COLO668 (cell line): ENCODE measurements around the gene CEP350.
"Not testable (repeated sequence)": the region's sequence is repeated elsewhere in the genome, so short reads cannot be mapped to it uniquely, and the experiment has no call there.

Experiments used
- DNase-seq: peaks from one replicate; lab custom pipeline; 2025; ENCODE audit not compliant: unreplicated experiment; lab: John Stamatoyannopoulos, UW

The CEP350 gene

DNA sequence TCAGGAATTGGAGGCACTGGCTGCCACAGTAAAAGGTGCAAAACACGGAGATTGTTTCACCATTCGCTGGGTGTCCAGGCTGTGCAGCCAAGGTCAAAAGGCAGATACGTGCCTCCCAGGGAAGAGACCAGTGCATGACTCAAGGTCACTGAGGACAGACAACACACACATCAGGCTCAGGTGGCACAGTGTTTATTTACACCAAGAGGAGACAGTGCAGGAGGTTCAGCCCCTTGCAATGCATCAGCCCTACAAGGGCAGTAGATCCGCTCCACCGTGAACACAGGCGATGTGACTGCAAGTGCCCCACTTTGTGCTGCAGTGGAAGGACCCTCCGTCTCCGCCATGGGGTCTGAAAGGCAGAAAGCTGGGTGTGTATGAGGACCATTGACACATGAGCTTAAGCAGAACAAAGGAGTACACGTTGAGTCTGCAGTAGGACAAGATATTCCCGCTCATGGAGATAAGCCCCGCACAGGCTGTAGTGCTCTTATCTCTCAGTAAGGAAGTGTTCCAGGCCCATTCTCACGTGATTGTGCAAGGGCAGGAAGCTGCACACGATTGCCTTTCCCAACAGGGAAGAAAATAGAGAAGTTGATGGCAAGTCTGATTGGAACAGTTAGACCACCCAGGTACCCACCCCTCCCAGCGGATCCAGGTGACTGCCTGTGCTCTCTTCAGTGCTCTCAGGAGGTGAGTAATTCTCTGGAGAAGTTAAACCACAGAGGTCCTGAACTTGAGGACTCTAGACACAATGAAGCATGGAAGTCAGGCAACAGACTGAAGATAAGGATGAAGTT lies 162.6 kb downstream of the CEP350 start:
- no peak for DNase-seq

DNA sequence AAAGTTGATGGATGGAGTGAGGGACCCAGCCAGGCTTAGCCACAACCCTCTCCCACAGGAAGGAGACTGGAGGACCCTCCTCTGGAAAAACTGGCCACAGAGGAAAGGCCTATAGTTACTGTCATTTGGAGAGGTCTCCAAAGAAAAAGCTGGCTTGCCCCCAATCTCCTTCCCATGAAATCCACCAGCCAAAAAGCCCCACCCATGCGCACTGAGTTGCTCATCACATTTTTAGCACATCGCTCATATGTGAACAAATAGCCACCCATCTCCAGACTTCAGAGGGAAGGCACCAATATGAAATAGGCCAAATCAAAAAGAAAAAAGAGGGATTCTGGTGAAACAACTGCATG lies 163.1 kb downstream of the CEP350 start:
- DNase-seq: no peak

DNA sequence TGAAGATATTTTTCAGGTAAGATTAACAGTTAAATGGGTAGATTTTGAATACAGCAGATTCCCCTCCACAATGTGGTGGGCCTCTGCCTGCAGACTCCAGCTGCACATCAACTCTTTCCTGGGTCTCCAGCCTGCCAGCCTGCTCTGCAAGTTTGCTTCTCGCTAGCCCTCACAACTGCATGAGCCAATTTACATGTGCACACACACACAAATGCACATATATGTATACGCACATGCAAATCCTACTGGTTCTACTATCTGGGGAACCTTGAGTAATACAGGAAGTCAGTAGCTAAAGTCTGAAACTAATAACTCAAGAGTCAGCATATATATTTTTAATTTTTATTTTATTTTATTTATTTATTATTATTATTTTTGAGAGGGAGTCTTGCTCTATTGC lies 165.2 kb downstream of the CEP350 start:
- no peak for DNase-seq

DNA sequence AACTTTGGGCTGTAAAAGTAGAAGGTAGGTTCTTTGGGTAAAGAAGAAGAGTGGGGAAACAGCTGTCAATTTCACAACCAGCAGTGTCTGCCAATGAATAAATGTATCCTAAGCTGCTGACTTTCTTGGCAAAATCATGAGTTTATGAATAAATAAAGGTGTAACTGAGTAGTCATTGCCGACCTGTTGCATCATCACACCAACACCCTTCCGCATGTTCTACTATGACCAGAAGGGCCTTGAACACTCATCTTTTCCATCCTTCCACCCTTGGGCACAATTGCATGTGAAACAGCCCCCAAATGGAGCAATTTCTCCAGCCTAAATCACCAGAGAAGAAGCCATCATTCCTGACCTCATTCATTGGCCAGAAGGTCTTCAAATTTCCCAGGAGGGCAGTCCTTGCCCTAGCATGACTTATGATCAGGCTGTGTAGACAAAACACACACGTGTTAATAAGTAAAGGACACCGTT lies 168.9 kb downstream of the CEP350 start:
- no peak for DNase-seq

DNA sequence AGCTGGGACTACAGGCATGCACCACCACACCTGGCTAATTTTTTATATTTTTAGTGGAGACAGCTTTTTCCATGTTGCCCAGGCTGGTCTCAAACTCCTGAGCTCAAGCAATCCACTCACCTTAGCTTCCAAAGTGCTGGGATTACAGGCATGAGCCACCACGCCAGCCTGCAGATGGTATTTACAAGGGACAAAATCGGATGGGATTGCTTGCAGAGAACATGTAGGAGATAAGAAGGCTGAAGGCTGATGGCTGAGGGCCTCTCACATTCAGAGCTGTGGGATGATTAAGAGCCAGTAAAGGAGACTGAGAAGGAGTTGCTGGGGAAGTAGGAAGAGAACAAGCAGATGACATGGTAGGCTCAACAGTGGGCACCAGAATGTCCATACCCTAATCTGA lies 176.0 kb downstream of the CEP350 start:
- DNase-seq: no peak

DNA sequence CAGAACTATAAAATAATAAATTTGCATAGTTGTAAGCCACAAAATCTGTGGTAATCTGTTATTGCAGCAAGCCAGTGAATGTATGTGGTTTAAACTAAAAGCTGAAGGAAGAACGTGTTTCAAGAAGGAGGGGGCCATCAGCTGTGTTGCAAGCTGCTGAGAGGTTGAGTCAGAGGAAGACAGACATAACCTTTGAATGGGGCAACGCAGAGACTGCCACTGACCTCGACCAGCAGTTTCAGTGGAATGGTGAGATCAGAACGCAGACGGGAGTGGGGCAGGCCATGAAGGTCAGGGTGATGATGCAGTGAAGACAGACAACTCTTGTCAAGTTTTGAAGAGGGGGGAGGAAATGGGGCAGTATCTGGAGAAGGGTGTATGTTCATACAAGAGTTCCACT lies 176.9 kb downstream of the CEP350 start:
- DNase-seq: no peak

DNA sequence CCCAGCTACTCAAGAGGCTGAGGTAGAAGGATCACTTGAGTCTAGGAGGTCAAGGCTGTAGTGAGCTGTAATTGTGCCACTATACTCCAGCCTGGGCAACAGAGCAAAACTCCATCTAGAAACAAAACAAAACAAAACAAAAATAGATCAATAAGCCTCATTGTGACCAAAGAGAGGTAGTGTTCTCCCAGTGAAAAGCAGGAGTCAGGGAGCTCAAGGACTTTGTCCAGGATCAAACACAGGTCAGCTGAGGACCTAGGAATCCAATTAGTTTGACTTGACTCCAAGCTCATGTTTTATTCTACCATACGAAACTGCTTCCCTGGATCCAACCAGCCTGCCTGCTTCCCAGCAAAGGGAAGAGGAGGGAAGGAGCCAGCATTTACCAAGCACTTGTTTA lies 178.6 kb downstream of the CEP350 start:
- DNase-seq: no peak

DNA sequence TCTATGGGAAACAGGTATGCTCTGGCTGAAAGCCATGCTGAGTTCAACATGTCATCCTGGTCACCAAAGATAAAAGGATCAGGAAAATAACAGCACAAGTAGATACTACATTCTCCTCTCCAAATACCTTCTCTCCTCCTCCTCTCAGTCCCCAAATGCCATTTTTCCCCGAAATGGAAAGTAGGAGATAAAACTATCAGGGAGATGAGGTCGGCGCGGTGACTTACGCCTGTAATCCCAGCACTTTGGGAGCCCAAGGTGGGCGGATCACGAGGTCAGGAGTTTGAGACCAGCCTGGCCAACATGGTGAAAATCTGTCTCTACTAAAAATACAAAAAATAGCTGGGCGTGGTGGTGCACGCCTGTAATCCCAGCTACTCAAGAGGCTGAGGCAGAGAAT lies 179.1 kb downstream of the CEP350 start:
- not testable (repeated sequence) for DNase-seq

DNA sequence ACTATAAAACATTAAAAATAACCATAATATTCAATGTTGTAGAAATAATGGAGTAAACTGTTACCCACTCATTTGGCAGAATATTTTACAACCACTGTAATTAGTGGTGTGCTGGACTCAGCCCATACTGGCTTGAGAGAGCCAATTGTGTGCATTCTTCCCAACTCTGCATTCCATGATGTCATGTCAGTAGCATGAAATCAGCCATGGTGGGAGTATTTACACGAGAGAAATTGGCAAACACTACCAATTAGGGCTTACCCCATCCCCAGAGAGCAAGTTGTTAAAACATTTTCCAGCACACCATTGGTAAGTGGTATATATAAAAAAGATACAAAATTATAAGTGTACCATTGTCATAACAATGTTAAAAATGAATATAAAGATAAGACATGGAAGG lies 180.9 kb downstream of the CEP350 start:
- DNase-seq: no peak

DNA sequence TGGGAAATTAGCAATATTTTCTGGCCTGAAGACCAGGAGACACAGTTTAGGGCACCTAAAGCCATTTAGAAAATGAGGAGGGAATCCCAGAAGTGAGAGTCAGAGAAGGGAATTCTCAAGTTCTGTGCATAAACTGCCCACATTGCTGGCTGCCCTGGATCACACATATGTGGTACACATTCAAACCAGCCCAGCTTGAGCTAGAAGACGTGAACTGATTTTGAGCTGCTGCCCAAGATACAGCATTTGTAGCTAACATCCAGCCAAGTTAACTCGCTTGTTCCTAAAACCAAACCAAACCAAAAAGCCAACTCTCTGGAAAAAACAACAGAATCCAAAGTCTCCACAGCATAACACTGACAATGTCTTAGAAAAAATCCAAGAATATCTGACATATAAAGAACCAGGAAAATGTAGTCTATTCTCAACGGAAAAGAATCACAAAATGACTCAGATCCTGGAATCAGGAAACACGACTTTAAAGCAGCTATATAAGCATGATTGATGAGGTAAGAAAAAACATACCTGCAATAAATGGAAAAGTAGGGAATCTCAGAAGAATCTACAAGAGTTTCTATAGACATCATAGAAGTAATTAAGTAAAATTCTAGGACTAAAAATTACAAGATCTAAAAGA lies 181.8 kb downstream of the CEP350 start:
- no peak for DNase-seq

DNA sequence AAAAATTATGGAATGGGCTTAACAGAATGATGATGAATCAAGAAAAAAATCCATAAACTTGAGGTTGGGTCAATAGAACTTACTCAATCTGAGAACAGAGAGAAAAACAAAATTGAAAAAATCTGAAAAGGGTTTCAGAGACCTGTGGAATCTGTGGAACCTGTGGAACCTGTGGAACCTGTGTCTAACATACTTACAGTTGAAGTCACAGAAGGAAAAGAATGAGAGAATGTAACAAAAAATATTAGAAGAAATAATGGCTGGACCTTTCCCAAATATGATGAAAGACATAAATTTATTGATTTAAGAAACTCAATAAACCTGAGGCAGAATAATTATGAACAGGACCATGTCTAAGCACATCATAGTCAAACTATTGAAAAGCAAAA lies 182.4 kb downstream of the CEP350 start:
- DNase-seq: no peak

DNA sequence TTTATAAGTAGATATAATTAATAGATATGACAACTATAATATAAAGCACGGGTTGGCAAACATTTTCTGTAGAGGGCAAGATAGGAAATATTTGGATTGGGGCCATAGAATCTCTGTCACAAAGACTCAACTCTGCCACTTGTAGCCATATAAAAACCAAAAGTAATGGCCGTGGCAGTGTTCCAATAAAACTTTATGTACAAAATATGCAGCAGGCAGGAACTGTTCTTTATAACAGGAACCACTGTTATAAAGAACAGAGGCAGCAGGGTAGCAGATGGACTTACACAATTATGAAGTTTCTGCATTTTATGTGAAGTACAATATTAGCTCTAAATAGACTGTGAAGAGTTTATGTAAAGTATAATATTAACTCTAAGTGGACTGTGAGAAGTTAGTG lies 183.2 kb downstream of the CEP350 start:
- no peak for DNase-seq

DNA sequence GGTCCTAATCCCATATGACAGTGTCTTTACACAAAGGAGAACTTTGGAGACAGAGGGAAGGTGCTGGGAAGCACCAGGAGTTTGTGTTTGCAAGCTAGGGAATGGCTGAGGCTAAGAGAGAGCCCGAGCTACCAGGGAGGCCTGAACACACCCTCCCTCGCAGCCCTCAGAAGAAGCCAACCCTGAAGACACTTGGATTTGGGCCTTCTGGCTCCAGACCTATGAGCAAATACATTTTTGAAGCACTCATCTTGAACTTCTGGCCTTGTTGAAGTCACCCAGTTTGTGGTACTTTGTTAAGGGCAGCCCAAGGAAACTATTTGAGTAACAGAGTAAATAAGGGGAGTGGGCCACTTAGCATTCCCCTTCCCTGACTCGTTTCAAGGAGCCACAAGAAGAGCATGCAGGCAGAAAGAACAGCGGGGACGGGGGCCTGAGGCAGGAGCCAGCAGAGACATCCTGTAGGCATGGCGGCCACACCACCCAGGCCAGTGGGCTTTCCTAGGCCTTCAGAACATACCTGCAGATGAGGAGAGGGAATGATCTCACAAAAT lies 186.8 kb downstream of the CEP350 start:
- DNase-seq: no peak

DNA sequence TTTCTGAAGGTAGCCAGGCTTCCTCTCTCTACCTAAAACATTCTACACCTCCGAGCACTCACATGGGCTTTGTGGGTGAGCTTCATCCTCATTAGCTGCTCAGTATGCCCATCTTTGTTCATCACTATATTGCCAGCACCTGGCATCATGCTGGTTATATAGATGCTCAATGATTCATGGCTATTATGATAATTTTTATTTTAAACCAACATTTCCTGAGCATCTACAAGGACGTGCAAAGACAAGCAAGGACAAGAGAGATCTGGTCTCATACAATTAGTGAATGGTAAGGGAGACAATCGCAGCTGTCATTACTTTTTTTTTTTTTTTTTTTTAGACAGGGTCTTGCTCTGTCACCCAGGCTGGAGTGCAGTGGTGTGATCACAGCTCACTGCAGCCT lies 188.7 kb downstream of the CEP350 start:
- no peak for DNase-seq

DNA sequence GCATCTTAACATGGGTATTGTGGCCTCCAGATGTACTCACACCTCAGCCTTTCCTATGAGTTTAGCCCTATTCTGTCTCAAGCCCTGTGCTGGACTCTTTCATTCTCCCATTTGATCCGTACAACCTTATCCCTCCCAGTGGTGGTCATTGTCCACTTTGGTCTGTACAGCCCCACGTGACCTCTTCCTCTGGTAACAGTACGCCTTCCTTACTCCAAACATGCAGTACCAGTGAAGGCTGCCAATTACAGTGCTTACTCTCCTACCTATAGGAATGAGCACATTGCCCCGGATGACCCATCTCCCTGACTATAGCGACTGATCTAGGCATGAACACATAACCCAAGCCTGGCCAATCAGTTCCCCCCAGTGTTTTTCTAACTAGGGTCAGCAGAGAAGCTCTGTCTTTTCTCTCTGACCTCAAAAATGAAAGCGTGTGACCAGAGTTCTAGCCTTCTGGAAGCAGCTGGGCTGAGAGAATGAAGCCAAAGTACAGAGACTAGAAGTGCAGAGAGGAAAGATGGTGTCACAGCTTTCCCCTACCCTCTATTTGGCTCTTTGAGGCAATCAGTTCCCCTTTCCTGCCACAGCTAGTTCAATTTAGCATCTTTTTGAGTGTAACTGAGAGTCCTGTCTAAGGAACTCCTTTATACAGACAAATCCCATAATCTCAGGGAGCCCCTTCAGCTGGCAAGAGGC lies 190.2 kb downstream of the CEP350 start:
- no peak for DNase-seq

DNA sequence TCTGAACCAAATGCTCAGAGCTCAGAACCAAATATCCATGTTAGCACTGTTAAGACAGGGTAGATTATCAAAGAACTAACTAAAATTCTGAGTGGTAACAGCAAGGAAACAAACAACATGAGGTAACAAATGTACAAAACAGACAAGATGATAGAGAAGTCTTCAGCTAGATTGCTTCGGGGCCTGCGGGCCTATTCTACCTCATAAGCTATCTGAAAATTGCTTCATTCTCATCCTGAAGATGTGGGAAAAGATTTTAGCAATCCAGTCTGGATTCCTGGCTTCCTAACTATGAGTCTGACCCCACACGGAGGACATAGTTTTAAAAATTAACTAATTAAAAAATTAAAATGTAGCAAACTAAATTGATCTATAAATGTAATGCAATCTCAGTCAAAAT lies 190.8 kb downstream of the CEP350 start:
- no peak for DNase-seq

DNA sequence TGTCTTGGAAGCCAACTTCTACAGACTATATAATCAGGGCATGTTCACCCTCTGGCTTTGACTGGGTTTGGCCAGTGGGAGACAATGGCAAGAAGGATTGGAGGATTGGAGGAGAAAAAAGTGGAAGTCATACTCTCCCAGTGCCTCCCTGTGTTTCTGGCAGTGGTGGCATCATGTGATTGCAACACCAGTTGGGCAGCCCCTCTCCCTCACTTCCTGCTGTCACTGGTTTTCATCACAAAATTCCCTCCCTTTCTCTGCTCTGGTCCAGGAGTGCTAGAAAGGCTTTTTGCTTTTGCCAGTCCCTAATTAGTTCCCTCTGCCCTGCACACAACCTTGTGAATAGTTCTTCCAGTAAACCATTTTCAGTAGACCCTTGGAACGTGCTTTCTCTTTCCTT lies 196.4 kb downstream of the CEP350 start:
- DNase-seq: no peak

DNA sequence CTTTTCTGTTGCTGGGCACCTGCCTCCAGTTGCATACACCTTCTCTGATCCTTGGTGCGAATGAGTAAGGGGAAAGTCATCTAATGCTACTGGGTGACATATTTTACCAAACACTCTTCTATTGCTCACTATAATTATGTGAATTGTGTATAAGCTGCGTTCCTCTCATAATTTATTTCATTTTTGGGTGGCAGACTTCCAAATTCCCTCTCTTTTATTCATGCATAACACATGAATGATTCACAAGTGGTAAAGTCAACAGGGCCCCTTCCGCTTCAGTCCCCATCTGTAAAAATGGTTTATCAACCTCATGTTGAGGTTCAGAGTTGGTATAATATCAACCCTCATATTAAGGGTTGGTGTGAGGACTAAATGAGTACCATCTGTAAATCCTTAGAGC lies 196.9 kb downstream of the CEP350 start:
- DNase-seq: no peak

DNA sequence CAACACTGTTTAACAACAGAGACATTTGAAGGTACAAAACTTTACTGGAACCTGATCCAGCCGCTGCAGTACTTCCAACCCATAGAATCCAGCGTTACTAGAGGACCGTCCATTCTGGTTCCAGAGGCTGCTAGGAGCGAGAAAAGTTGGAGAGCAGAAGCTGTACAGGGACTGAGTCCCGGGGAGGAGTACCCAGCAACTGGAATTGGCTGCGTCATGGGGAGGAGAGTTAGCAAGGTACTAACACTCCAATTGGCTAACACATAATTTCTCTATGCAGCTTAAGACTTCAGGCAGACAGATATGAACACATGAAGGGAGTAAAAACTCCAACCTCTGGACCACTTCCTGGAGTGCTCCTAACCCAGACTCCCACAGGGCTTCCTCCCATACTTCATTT lies 198.0 kb downstream of the CEP350 start:
- DNase-seq: no peak

DNA sequence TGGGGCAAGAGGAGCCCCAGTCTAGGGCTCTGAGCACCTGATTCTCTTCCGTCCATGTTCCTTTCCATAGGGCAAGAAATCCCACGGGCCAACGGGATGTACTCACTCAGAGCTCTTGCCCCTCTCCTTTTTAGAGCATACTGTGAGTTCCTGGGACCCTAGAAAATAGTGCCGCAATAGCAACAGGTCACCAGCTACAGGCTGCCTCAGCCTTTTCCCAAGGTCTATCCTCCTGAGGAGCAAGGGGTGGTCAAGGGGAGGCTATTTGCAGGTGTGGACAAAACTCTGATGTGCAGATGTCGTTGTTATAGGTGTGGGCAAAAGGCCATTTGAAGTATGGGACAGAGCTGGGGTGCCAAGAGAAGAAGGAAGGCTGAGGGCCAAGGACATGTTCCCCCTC lies 198.4 kb downstream of the CEP350 start:
- no peak for DNase-seq

DNA sequence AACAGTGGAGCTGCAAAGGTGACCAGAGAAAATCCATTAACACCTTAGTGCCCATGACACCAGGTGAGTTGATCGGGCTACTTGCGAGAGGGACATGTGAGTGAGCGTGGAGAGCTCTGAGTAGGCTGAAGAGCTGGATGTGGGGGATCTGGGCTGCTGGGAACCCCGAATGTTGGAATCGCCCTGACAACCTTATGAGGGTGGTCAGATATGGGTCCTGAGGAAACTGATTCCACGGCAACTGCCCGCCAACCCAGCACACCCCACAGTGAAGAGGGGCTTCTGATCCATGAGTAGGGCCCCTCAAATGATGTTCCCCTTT lies 199.4 kb downstream of the CEP350 start:
- DNase-seq: no peak
